SU-DHL-6 (cell line): Measurements from ENCODE around the gene SDC3.

ENCODE experiments used
- EZH2phosphoT487 ChIP-seq: fragments of 200-600 bp; sonication (generic), shearing (Covaris generic); conservative IDR thresholded peaks from 2 replicates; pipeline ENCODE4 v1.6.1; 2018; ENCODE audit warnings: mild to moderate bottlenecking, antibody characterized with exemption, low read length, moderate library complexity, mixed read lengths
- TF ChIP-seq, protein P1 (sequence below): fragments of 200-600 bp; sonication (generic); IDR thresholded peaks from one replicate; pipeline ENCODE4 v1.5.1; 2017; ENCODE audit warnings: antibody characterized with exemption, mild to moderate bottlenecking, low read length, moderate library complexity; ENCODE audit not compliant: insufficient read depth, poor library complexity, severe bottlenecking

DNA sequence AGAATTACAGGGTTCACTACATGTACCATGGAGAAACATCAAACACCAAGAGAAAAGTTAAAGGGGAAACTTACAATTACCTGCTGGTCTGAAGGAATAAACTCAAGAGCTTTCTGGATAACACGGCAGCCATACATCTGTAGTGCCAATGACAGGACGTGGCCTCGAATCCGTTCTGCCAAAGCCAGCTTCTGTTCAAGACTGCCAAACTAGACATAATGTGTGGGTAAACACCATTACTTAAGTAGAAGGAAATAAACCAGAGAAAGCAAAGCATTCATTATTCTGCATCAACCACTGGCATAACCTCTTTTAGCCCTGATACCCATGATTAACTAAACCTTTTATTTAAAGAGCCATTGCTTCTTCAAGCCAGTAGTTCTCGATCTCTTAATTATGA is 41.5 kb upstream of the SDC3 start:
- TF ChIP-seq, protein P1, sequence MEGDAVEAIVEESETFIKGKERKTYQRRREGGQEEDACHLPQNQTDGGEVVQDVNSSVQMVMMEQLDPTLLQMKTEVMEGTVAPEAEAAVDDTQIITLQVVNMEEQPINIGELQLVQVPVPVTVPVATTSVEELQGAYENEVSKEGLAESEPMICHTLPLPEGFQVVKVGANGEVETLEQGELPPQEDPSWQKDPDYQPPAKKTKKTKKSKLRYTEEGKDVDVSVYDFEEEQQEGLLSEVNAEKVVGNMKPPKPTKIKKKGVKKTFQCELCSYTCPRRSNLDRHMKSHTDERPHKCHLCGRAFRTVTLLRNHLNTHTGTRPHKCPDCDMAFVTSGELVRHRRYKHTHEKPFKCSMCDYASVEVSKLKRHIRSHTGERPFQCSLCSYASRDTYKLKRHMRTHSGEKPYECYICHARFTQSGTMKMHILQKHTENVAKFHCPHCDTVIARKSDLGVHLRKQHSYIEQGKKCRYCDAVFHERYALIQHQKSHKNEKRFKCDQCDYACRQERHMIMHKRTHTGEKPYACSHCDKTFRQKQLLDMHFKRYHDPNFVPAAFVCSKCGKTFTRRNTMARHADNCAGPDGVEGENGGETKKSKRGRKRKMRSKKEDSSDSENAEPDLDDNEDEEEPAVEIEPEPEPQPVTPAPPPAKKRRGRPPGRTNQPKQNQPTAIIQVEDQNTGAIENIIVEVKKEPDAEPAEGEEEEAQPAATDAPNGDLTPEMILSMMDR, result no peak
- no peak for TF ChIP-seq EZH2phosphoT487
